Activated CD4-positive, alpha-beta T cell treated with anti-CD3 and anti-CD28 coated beads for 36 hours (primary cell): ENCODE measurements around the gene SLC46A2. TPM values are rescaled to one million over a fixed set of nuclear protein-coding genes. Genes with fewer than 3 reads are reported as not detected.

Experiments
- ATAC-seq: fragments of 200-7000 bp; cut with Tn5 transposase; one replicate; pipeline ENCODE4 v1.10.0; 2021; ENCODE audit warnings: mild to moderate bottlenecking, moderate library complexity
- CTCF ChIA-PET: fragments of 350-600 bp; sonication (Branson Sonifier 250); formaldehyde crosslinking; loops from one replicate; lab custom pipeline; 2021; ENCODE audit warnings: antibody characterized with exemption; lab: Charles Lee
- POLR2A ChIA-PET: fragments of 350-600 bp; sonication (Branson Sonifier 250); formaldehyde crosslinking; loops from one replicate; lab custom pipeline; 2021; ENCODE audit warnings: antibody characterized with exemption, inconsistent platforms; lab: Charles Lee
- DNase-seq: peaks from one replicate; pipeline ENCODE4 v3.0.0-alpha.2; 2020
- H3K27ac Mint-ChIP-seq: one replicate; pipeline ENCODE4 v1.8.0; 2021; ENCODE audit warnings: mixed read lengths
- H3K27me3 Mint-ChIP-seq: one replicate; pipeline ENCODE4 v1.8.0; 2021; ENCODE audit warnings: mixed read lengths
- H3K36me3 Mint-ChIP-seq: one replicate; pipeline ENCODE4 v1.8.0; 2021; ENCODE audit warnings: low read depth, mixed read lengths
- H3K4me1 Mint-ChIP-seq: one replicate; pipeline ENCODE4 v1.8.0; 2021; ENCODE audit warnings: mixed read lengths
- H3K4me3 Mint-ChIP-seq: one replicate; pipeline ENCODE4 v1.8.0; 2021; ENCODE audit warnings: mild to moderate bottlenecking, moderate library complexity, mixed read lengths
- H3K9me3 Mint-ChIP-seq: one replicate; pipeline ENCODE4 v1.8.0; 2021; ENCODE audit warnings: low read depth, mixed read lengths
- intact Hi-C, 2 experiments: fragments of 100-400 bp; cut with DNase I in 1 of 2; cut with micrococcal nuclease in 1 of 2; formaldehyde crosslinking; loops; one replicate each; pipeline versions ENCODE4 v1.14.2 to v1.15.1; 2022 to 2024; cut with DNase I, micrococcal nuclease
- total RNA-seq, 2 experiments: library from RNA; stranded (reverse); gene quantifications; one replicate each; pipeline ENCODE4 v1.2.3, GENCODE V29; 2021

SLC46A2 gene
- total RNA-seq, 2 experiments from 2014 or later = not detected

GRCh38 chr9:112844771-112845542 lies 45.7 kb downstream of the SLC46A2 start:
- intact Hi-C loops = loop anchor here (1.0 to 10.0 kb wide), 4 partner anchors 47 to 267 kb away; partner anchors contain the start of gene SLC46A2 (in 1 of the 2)
- ChIA-PET CTCF (interaction anchor here (0.5 to 2.7 kb wide), 14 partner anchors 9 to 374 kb away, joined by 3 to 33 read pairs (median 4); no protein-coding TSS in a partner anchor), POLR2A (no interaction called here)
- Mint-ChIP-seq H3K27ac (no peak overlapping the region), H3K4me1 (peaks cover 18% of the 10 kb centered on the region), H3K4me3 (no peak overlapping the region), H3K36me3 (no peaks in the 10 kb centered on the region), H3K27me3 (no peaks in the 10 kb centered on the region), H3K9me3 (no peaks in the 10 kb centered on the region)
- DNase-seq = peak; percentile 88
- ATAC-seq = peak; percentile 74

GRCh38 chr9:112842555-112842954 lies 48.1 kb downstream of the SLC46A2 start:
- ChIA-PET POLR2A (no interaction called here), CTCF (interaction anchor here (1.2 to 2.5 kb wide), 3 partner anchors 9 to 67 kb away, joined by 4 to 17 read pairs (median 6); no protein-coding TSS in a partner anchor)
- intact Hi-C loops = loop anchor here (5.0 to 10.0 kb wide), 2 partner anchors 132 to 270 kb away; no protein-coding TSS in a partner anchor
- no peak for ATAC-seq
- Mint-ChIP-seq H3K27me3 (no peaks in the 10 kb centered on the region), H3K4me3 (no peak overlapping the region), H3K9me3 (no peaks in the 10 kb centered on the region), H3K4me1 (peaks cover 14% of the 10 kb centered on the region), H3K27ac (no peak overlapping the region), H3K36me3 (peaks cover 5% of the 10 kb centered on the region)
- no peak for DNase-seq

GRCh38 chr9:112841261-112841660 lies 49.4 kb downstream of the SLC46A2 start:
- no peaks in the 10 kb centered on the region for H3K27me3 Mint-ChIP-seq
- H3K4me3 Mint-ChIP-seq = no peak overlapping the region
- CTCF ChIA-PET = interaction anchor here (0.5 to 1.2 kb wide), 3 partner anchors 41 to 179 kb away, joined by 3 to 4 read pairs (median 3); no protein-coding TSS in a partner anchor
- POLR2A ChIA-PET = interaction anchor here (0.6 kb wide), 1 partner anchor 324 kb away, joined by 3 read pairs; no protein-coding TSS in a partner anchor
- peaks cover 14% of the 10 kb centered on the region for H3K4me1 Mint-ChIP-seq
- intact Hi-C loops = loop anchor here (5.0 to 10.0 kb wide), 2 partner anchors 134 to 271 kb away; no protein-coding TSS in a partner anchor
- no peak for ATAC-seq
- no peak overlapping the region for H3K27ac Mint-ChIP-seq
- H3K36me3 Mint-ChIP-seq = peaks cover 5% of the 10 kb centered on the region
- DNase-seq = no peak
- H3K9me3 Mint-ChIP-seq = no peaks in the 10 kb centered on the region

- POLR2A ChIA-PET = no interaction called here
- no peaks in the 10 kb centered on the region for H3K9me3 Mint-ChIP-seq
- no peak for ATAC-seq
- intact Hi-C loops = no loop called here
- no peak overlapping the region for H3K4me3 Mint-ChIP-seq
- H3K4me1 Mint-ChIP-seq = peaks cover 3% of the 10 kb centered on the region
- H3K27ac Mint-ChIP-seq = no peak overlapping the region
- no peak for DNase-seq
- no peaks in the 10 kb centered on the region for H3K27me3 Mint-ChIP-seq
- H3K36me3 Mint-ChIP-seq = peaks cover 5% of the 10 kb centered on the region
- CTCF ChIA-PET = interaction anchor here (0.7 to 1.2 kb wide), 3 partner anchors 53 to 66 kb away, joined by 3 read pairs; no protein-coding TSS in a partner anchor
These were observed 51.3 kb downstream of the SLC46A2 start for GRCh38 chr9:112839331-112839730.

- POLR2A ChIA-PET = no interaction called here
- Mint-ChIP-seq H3K9me3 (no peaks in the 10 kb centered on the region), H3K4me1 (no peaks in the 10 kb centered on the region), H3K36me3 (peaks cover 5% of the 10 kb centered on the region), H3K27me3 (no peaks in the 10 kb centered on the region), H3K4me3 (no peak overlapping the region), H3K27ac (no peak overlapping the region)
- DNase-seq (no peak), ATAC-seq (no peak)
- CTCF ChIA-PET = interaction anchor here (0.7 to 1.2 kb wide), 3 partner anchors 64 to 286 kb away, joined by 3 to 5 read pairs (median 3); no protein-coding TSS in a partner anchor
- intact Hi-C loops = no loop called here
These were observed 52.3 kb downstream of the SLC46A2 start for GRCh38 chr9:112838342-112838741.

DNA sequence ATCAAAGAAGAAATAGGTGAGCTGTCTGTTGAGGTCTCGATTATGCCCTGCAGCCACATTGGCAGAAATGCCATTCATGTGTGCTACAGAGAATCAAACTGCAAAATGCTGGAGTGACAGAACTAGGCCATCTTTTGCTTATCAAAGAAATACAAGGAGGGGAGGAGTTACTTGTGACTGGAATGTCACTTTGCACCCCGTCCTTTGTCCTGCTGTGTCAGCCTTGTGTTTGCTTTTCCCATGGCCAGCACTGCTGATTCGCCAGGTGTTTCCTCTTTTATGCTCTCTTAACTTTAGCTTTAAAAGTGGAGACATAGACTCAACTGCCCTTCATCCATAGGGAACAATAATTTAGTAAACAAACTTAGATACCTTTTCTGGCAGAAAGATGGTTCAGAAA lies 54.3 kb downstream of the SLC46A2 start:
- ATAC-seq = no peak
- H3K9me3 Mint-ChIP-seq = no peaks in the 10 kb centered on the region
- H3K4me3 Mint-ChIP-seq = no peak overlapping the region
- no peak for DNase-seq
- ChIA-PET POLR2A (no interaction called here), CTCF (interaction anchor here (0.6 to 2.1 kb wide), 2 partner anchors 9 to 191 kb away, joined by 3 to 8 read pairs; no protein-coding TSS in a partner anchor)
- intact Hi-C loops = no loop called here
- H3K27ac Mint-ChIP-seq = no peak overlapping the region
- H3K27me3 Mint-ChIP-seq = no peaks in the 10 kb centered on the region
- H3K4me1 Mint-ChIP-seq = no peaks in the 10 kb centered on the region
- peaks cover 5% of the 10 kb centered on the region for H3K36me3 Mint-ChIP-seq

- DNase-seq = no peak
- intact Hi-C loops = no loop called here
- Mint-ChIP-seq H3K27me3 (no peaks in the 10 kb centered on the region), H3K36me3 (peaks cover 2% of the 10 kb centered on the region), H3K4me1 (peaks cover 7% of the 10 kb centered on the region), H3K4me3 (no peak overlapping the region), H3K9me3 (no peaks in the 10 kb centered on the region), H3K27ac (no peak overlapping the region)
- no peak for ATAC-seq
- ChIA-PET CTCF (no interaction called here), POLR2A (no interaction called here)
These were observed 57.6 kb downstream of the SLC46A2 start for GRCh38 chr9:112833081-112833480.

GRCh38 chr9:112831969-112832368 lies 58.7 kb downstream of the SLC46A2 start:
- intact Hi-C loops = no loop called here
- Mint-ChIP-seq H3K27ac (no peak overlapping the region), H3K36me3 (peaks cover 2% of the 10 kb centered on the region), H3K9me3 (no peaks in the 10 kb centered on the region), H3K4me1 (peaks cover 7% of the 10 kb centered on the region), H3K4me3 (no peak overlapping the region), H3K27me3 (no peaks in the 10 kb centered on the region)
- ChIA-PET CTCF (no interaction called here), POLR2A (no interaction called here)
- ATAC-seq = no peak
- DNase-seq = no peak

- intact Hi-C loops = no loop called here
- Mint-ChIP-seq H3K4me1 (peaks cover 7% of the 10 kb centered on the region), H3K27me3 (no peaks in the 10 kb centered on the region), H3K27ac (no peak overlapping the region), H3K9me3 (no peaks in the 10 kb centered on the region), H3K4me3 (no peak overlapping the region), H3K36me3 (peaks cover 2% of the 10 kb centered on the region)
- no peak for ATAC-seq
- DNase-seq = no peak
- POLR2A ChIA-PET = no interaction called here
- CTCF ChIA-PET = no interaction called here
These were observed 59.3 kb downstream of the SLC46A2 start for GRCh38 chr9:112831281-112831851.
